ENCODE measurements around the gene TMEM222.

Gene TMEM222

GRCh38 chr1:27303509-27303908 is 18.5 kb upstream of the TMEM222 start:
- Histone ChIP-seq H3K27ac (no peak overlapping the region), H3K4me3 (no peak overlapping the region)

- H3K4me3 ChIP-seq: no peak overlapping the region
- H3K27ac ChIP-seq: no peak overlapping the region
Observed at GRCh38 chr1:27306071-27306470, 15.9 kb upstream of the TMEM222 start.

GRCh38 chr1:27306892-27307761 is 14.8 kb upstream of the TMEM222 start:
- H3K4me3 ChIP-seq: no peak overlapping the region
- H3K27ac ChIP-seq: no peak overlapping the region

- H3K27ac ChIP-seq: no peak overlapping the region
- no peak overlapping the region for H3K4me3 ChIP-seq
Observed at GRCh38 chr1:27307874-27308598, 13.9 kb upstream of the TMEM222 start.

- no peak overlapping the region for H3K27ac ChIP-seq
Observed at GRCh38 chr1:27314169-27314568, 7.8 kb upstream of the TMEM222 start.

GRCh38 chr1:27314737-27315136 is 7.2 kb upstream of the TMEM222 start:
- Histone ChIP-seq H3K27ac (no peak overlapping the region), H3K4me3 (no peak overlapping the region)

More at GRCh38 chr1:27314169-27314568, 7.8 kb upstream of the TMEM222 start:
- no peak overlapping the region for H3K4me3 ChIP-seq

- Histone ChIP-seq H3K4me3 (no peak overlapping the region), H3K27ac (no peak overlapping the region)
Observed at GRCh38 chr1:27316860-27317259, 5.1 kb upstream of the TMEM222 start.

GRCh38 chr1:27318136-27318535 is 3.8 kb upstream of the TMEM222 start:
- H3K27ac ChIP-seq: peak overlapping the region in 5 of 21 experiments; percentile 4 to 37 (median 22)
- no peak overlapping the region for H3K4me3 ChIP-seq

GRCh38 chr1:27318596-27318995 is 3.4 kb upstream of the TMEM222 start:
- no peak overlapping the region for H3K4me3 ChIP-seq
- peak overlapping the region in 5 of 21 experiments; percentile 4 to 37 (median 22) for H3K27ac ChIP-seq

GRCh38 chr1:27322569-27323240 is 742 bp downstream of the TMEM222 start:
- H3K4me3 ChIP-seq: peak overlapping the region; percentile 66 to 99 (median 78)

GRCh38 chr1:27325286-27325685 is 3.3 kb downstream of the TMEM222 start:
- Histone ChIP-seq H3K27ac (no peak overlapping the region), H3K4me3 (no peak overlapping the region)

More at GRCh38 chr1:27322569-27323240, 742 bp downstream of the TMEM222 start:
- peak overlapping the region; percentile 16 to 99 (median 93) for H3K27ac ChIP-seq

GRCh38 chr1:27327964-27328363 is 6.0 kb downstream of the TMEM222 start:
- peak overlapping the region in 1 of 21 experiments; percentile 33 for H3K27ac ChIP-seq

GRCh38 chr1:27330786-27331185 is 8.8 kb downstream of the TMEM222 start:
- Histone ChIP-seq H3K4me3 (no peak overlapping the region), H3K27ac (no peak overlapping the region)

More at GRCh38 chr1:27327964-27328363, 6.0 kb downstream of the TMEM222 start:
- H3K4me3 ChIP-seq: no peak overlapping the region

- Histone ChIP-seq H3K4me3 (no peak overlapping the region), H3K27ac (peak overlapping the region in 6 of 21 experiments; percentile 19 to 57 (median 32))
Observed at GRCh38 chr1:27331426-27331825, 9.5 kb downstream of the TMEM222 start.

- Histone ChIP-seq H3K27ac (peak overlapping the region in 8 of 21 experiments; percentile 12 to 57 (median 32)), H3K4me3 (no peak overlapping the region)
Observed at GRCh38 chr1:27331922-27332321, 10.0 kb downstream of the TMEM222 start.

- no peak overlapping the region for H3K4me3 ChIP-seq
- peak overlapping the region in 5 of 21 experiments; percentile 7 to 57 (median 19) for H3K27ac ChIP-seq
Observed at GRCh38 chr1:27332536-27333281, 10.7 kb downstream of the TMEM222 start.

- Histone ChIP-seq H3K4me3 (no peak overlapping the region), H3K27ac (no peak overlapping the region)
Observed at GRCh38 chr1:27333717-27334279, 11.8 kb downstream of the TMEM222 start.

- Histone ChIP-seq H3K27ac (no peak overlapping the region), H3K4me3 (no peak overlapping the region)
Observed at GRCh38 chr1:27335506-27336422, 13.8 kb downstream of the TMEM222 start.

All from skin epidermis (tissue), 12 donors.